Transverse colon (tissue), 4 donors: ENCODE data around the gene DTNBP1.

Experiments used
- CTCF ChIP-seq, 5 experiments: fragments of 200-600 bp in 3 of 5; fragments of 450-650 bp in 2 of 5; sonication (generic) in 3 of 5; IDR thresholded peaks; 1 replicate in 2 of 5; 2 replicates in 3 of 5; pipeline ENCODE4 v1.5.1; 2016 to 2017; ENCODE audit warnings: antibody characterized with exemption in 5 of 5, inconsistent platforms in 3 of 5, mild to moderate bottlenecking in 2 of 5, moderate library complexity in 1 of 5
- POLR2AphosphoS5 ChIP-seq, 3 donors: sonication (generic); formaldehyde crosslinking; IDR thresholded peaks; one replicate each; pipeline ENCODE4 v1.6.1; 2016; ENCODE audit warnings: antibody characterized with exemption in 3 of 3

DNA sequence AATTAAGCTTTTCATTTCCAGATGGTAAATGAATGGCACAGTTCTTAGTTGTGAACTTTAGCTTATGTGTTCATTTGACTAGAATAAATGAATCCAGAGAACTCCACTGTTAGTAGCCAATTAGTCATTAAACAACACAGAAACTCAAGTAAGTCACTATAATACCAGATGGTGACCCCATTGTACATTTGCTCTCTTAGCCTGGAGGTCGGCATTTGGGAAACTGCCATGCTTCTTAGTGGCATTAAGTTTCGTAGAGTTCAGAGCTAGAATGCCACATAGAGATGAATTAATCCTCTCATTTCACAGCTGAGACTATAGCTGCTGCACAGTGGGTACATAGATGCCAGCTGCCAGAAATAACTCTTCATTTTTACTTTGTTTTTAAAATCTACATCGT, 10.8 kb upstream of the DTNBP1 start:
- no peak for TF ChIP-seq CTCF (IDR thresholded peaks at IDR 0.05)
- TF ChIP-seq POLR2AphosphoS5 (IDR thresholded peaks at IDR 0.05), result no peak
